ENCODE data around the gene TEX50. TPM values are rescaled to one million over a fixed set of nuclear protein-coding genes. Genes with fewer than 3 reads are reported as not detected.

Gene TEX50
- total and polyA plus RNA-seq, 2 of the 8 experiments (the other 6 are each of a cell fraction or from before 2014, with no cell fraction given) = not detected

- Histone ChIP-seq H4K20me1 (replicated peaks in 1 of 2; ENCODE audit: control insufficient read depth in 1 of 2, insufficient read depth in 2 of 2, low read length in 2 of 2) (no peaks in the 10 kb centered on the region), H2BK5ac (ENCODE audit: low read depth, low read length) (no peak overlapping the region), H3K4me1 (replicated peaks in 1 of 4; ENCODE audit: control insufficient read depth in 3 of 4, insufficient read depth in 4 of 4, low read length in 3 of 4) (no peaks in the 10 kb centered on the region; a peak in 1 of 7 replicates), H3K9me3 (ENCODE audit: insufficient read depth in 2 of 2, low read depth in 1 of 2, low read length in 1 of 2) (no peaks in the 10 kb centered on the region), H4K91ac (replicated peaks; ENCODE audit: insufficient read length, low read length) (no peak overlapping the region), H4K5ac (ENCODE audit: insufficient read length, low read depth, low read length) (no peak overlapping the region), H3K79me2 (ENCODE audit: control insufficient read depth in 1 of 2, insufficient read depth in 2 of 2, low read length in 2 of 2) (no peaks in the 10 kb centered on the region), H2BK120ac (replicated peaks; ENCODE audit: low read depth, low read length) (no peak overlapping the region), H3K27me3 (replicated peaks in 1 of 4; ENCODE audit: control insufficient read depth in 3 of 4, extremely low read depth in 1 of 4, insufficient read depth in 3 of 4, low read length in 3 of 4) (no peaks in the 10 kb centered on the region), H2BK12ac (ENCODE audit: low read depth, low read length) (no peak overlapping the region), H3K4me2 (ENCODE audit: insufficient read depth in 1 of 2, low read depth in 2 of 2, low read length in 2 of 2) (no peak overlapping the region), H2BK20ac (ENCODE audit: low read length) (no peak overlapping the region), H3K56ac (replicated peaks; ENCODE audit: insufficient read length, low read depth, low read length) (no peak overlapping the region), H4K8ac (ENCODE audit: extremely low read depth, insufficient read depth, low read length) (no peak overlapping the region), H3K14ac (ENCODE audit: insufficient read length) (no peak overlapping the region), H3K23ac (ENCODE audit: insufficient read length) (no peak overlapping the region), H3K18ac (ENCODE audit: extremely low read depth, low read length) (no peak overlapping the region), H3K23me2 (ENCODE audit: low read depth, low read length) (peaks cover 2% of the 10 kb centered on the region; the same call in 1 of the 2 replicates), H3K79me1 (ENCODE audit: low read depth, low read length) (no peaks in the 10 kb centered on the region), H2BK15ac (ENCODE audit: low read length) (no peak overlapping the region), H3K36me3 (ENCODE audit: control insufficient read depth in 2 of 4, insufficient read depth in 4 of 4, low read length in 3 of 4) (peaks cover 0 to 10% (median 0%) of the 10 kb centered on the region in 4 experiments; a peak in 2 of 8 replicates), H3K4me3 (ENCODE audit: extremely low read depth in 1 of 4, insufficient read depth in 2 of 4, low read depth in 3 of 4, low read length in 4 of 4) (no peak overlapping the region), H2AK5ac (ENCODE audit: low read depth, low read length) (no peak overlapping the region), H2AFZ (ENCODE audit: low read length) (no peak overlapping the region), H3K9ac (replicated peaks in 1 of 4; ENCODE audit: extremely low read depth in 1 of 4, low read depth in 3 of 4, low read length in 3 of 4) (no peak overlapping the region), H3K27ac (ENCODE audit: low read depth, low read length) (no peak overlapping the region), H3K4ac (replicated peaks; ENCODE audit: insufficient read length, low read depth, low read length) (no peak overlapping the region)
- WGBS, 2 experiments (ENCODE audit: extremely low coverage in 1 of 2, insufficient coverage in 1 of 2, insufficient read length in 1 of 2, insufficient replicate concordance in 2 of 2, low coverage in 1 of 2, low lambda C conversion rate in 2 of 2, missing lambda C conversion rate in 1 of 2) = 96% methylated on average over 3 of the region's 3 CpGs; no CpG with 5 or more reads in 1 of the 2 experiments
- FAIRE-seq (no peak), DNase-seq (ENCODE audit: low read depth in 1 of 2, low spot score in 2 of 2) (no peak)
- TF ChIP-seq TEAD4 (IDR thresholded peaks at IDR 0.05; ENCODE audit: low read depth, low read length) = no peak
- ChIA-PET POLR2A (ENCODE audit: partially characterized antibody) (interaction anchor here (1.4 kb wide), 1 partner anchor 23 kb away, joined by 3 read pairs; no protein-coding TSS in a partner anchor), CTCF (ENCODE audit: partially characterized antibody) (interaction anchor here (0.6 to 0.9 kb wide), 2 partner anchors 234 to 1006 kb away, joined by 3 to 4 read pairs; no protein-coding TSS in a partner anchor)
These were observed 28.0 kb downstream of the TEX50 start for GRCh38 chr1:173663159-173663558.

Measured in H1 (cell line).